Stimulated activated CD8-positive, alpha-beta memory T cell treated with anti-CD3 and anti-CD28 coated beads, Interleukin-4, amount 100 ng/mL, for 24 hours (primary cell): ENCODE results near the gene FAM180A.
"Not testable (repeated sequence)": the region's sequence is repeated elsewhere in the genome, so short reads cannot be mapped to it uniquely, and the experiment has no call there.

Experiments used
- DNase-seq: peaks from one replicate; pipeline ENCODE4 v3.0.0-alpha.2; 2020; ENCODE audit warnings: low read depth

The FAM180A gene

GRCh38 chr7:135713836-135714470 lies 34.7 kb downstream of the FAM180A start:
- DNase-seq: no peak

DNA sequence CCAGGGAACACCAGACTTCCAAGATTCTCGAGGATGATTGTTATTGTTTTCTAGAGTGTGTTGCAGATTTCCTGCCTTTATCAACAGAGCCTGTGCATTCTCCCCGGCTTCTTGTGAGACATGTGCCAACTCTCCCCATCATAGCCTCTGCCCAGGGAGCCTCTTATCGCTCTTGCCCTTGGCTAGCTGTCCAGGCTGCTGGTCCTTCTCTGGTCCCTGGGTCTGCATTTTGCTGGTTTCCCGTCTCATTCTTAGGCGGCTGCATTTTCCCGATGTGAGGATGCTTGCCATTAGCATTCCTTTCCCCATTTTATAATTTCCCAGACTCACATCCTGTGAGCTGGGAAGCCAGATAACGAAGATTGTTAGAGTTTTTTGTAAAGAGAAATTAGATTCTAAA lies 35.8 kb downstream of the FAM180A start:
- no peak for DNase-seq

GRCh38 chr7:135712182-135712782 lies 36.3 kb downstream of the FAM180A start:
- DNase-seq: no peak

DNA sequence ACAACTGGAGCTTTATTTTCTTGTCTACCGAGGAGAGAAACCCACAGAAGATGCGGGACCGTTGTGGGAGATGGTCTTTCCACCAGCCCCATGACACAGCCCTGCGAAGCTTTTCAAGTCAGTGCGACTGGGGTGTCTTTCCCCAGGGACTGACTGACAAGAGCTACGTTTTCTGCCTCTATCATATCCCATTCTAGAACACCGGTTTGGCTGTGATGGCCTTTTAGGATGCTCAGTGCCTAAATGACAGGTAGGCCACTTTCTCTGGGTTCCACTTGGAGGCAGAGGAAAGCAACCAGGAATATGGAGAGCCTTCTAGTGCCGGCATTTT lies 37.5 kb downstream of the FAM180A start:
- no peak for DNase-seq

GRCh38 chr7:135710417-135711138 lies 38.0 kb downstream of the FAM180A start:
- DNase-seq: no peak

DNA sequence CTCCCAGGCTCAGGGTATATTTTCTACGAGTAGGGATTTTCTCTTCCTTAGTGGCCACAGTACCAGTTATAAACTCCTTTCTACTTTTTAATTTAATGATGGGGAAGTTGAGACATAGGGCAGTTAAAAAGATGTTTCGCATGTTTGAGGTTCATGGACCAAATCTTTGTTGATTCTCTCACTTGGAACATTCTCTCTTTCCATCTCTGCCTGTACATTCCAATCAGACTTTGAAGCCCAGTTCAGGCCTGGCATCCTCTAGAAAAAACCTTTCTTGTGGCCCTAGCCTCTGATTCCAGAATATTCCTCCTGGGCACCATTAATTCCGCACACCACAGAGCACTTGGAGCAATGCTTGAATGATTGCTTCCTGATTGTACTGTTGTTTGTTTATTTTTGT lies 39.1 kb downstream of the FAM180A start:
- no peak for DNase-seq

GRCh38 chr7:135708041-135708440 lies 40.6 kb downstream of the FAM180A start:
- DNase-seq: no peak

DNA sequence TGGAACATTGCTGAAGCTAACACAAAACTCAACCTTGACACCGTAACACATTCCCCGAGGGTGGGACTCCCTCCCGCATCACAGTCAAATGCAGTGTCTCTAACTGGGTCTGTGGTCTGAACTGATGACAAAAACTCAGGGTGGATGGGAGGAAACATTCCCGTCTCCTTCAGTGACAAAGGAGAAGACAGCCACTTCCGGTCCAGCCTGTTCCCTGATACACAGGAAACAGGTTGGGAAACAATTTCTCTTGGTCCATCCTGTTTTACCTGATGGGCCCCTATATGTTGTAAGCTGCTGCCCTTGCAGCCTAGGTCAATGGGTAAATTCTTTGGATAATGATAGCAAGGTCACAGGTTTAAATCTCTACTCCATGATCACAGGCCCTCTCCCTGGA lies 41.0 kb downstream of the FAM180A start:
- no peak for DNase-seq

- DNase-seq: no peak
Measured at GRCh38 chr7:135706858-135707569, 41.6 kb downstream of the FAM180A start.

DNA sequence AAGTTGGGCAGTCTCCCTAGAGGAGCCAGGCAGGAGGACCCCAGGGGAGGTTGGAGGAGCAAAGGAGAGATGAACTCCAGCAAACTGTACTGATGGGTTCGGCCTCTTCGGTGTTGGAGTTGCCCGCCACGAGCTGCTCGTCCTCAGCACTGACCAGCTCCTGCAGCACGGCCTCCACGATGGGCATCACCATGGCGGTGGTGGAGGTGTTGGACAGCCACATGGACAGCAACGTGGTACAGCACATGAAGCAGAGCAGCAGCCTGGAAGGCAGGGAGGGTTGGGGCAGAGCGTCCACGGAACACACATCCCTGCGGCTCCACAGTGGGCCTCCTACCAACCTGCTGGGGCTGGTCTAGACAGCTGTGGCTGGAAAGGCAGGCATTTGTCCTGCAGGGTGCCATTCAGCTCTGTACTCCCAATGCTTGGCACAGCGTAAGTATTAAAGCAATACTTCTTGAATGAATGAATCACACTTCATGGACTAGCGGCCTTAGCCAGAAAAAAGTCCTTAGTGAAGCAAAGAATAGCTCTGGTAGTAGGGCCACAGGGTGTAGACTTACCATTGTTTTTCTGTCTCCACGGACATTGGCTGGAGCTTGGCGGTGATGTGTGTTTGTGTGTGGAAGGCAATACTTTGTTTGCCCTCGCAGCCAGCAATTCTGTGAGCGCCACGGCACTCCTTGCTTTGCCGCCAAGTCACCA lies 42.4 kb downstream of the FAM180A start:
- DNase-seq: no peak

GRCh38 chr7:135704698-135705097 lies 43.9 kb downstream of the FAM180A start:
- DNase-seq: no peak

DNA sequence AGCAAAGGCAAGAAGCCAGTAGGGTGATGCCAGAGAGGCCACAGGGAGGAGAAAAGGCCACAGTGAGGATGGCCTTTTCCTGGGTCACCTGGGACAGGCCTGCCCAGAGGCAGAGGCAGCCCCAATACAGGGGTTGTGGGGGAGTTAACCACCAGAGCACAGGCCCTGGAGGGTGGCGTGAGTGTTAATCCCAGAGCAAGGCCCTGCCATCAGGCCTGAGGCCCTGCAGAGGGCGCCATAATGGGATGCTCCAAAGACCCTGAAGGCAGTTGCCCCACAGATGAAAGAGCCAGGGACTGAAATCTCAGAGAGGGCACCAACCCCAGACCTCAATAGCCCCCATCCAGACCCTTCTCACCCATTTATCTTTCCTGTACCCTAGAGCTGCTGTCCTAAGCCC lies 44.5 kb downstream of the FAM180A start:
- no peak for DNase-seq

GRCh38 chr7:135697276-135698049 lies 51.1 kb downstream of the FAM180A start:
- DNase-seq: no peak

DNA sequence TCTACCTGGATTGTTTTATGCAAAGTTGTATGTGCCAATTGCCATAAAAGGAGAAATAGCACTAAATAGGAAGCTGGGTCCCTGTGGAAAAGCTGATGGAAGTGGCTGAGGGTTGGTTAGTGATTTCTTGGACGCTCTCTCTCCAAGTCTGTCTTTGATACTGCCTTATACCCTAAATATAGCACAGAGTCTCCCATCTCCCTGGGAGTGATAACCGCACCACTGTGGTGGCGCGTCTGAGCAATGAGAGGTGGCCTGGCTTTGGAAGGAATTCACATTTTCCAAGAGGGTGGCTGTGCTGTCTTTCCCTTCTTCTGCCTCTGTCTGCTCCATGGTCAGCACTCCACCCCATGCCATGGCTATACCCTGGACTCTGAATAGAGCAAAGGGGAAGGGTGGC lies 55.1 kb downstream of the FAM180A start:
- DNase-seq: no peak

- DNase-seq: not testable (repeated sequence)
Measured at GRCh38 chr7:135692606-135693005, 56.0 kb downstream of the FAM180A start.

GRCh38 chr7:135692055-135692454 lies 56.6 kb downstream of the FAM180A start:
- DNase-seq: no peak

GRCh38 chr7:135690566-135690965 lies 58.0 kb downstream of the FAM180A start:
- no peak for DNase-seq

GRCh38 chr7:135687466-135687865 lies 61.1 kb downstream of the FAM180A start:
- no peak for DNase-seq

DNA sequence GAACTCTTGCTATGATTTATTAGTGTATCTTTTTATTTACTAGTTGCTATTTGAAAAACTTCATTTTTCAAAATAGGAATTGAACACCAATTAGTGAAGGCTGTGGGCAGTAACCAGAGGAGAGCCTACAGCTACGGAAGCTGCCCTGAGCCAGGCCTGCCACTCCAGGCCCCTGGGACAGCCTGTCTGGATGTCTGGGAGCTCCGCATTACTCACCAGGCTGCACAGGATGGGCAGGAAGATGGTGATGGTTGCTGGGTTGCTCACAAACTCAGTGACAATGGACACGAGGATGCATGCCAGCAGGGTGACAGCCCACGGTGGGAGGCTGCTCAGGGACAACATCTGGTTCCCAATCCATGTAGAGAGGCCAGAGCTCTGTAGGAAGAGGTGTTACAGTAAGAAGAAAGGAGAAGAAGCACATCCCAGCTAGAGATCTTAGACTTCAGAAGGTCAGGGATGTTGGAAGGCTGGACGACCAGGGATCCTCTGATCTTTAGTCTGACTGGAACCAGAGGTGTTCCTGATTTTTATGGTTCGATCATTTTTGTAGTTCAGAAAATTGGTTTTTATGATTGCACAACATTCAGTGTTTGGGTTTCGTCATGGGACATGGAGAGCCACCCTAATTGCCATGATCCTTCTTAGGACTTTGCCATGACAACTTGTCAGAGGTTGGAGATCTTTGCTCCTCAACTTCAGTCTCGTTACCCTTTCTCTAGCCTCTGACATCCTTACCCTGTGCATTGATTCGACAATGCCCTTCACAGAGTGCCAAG lies 63.1 kb downstream of the FAM180A start:
- DNase-seq: no peak

DNA sequence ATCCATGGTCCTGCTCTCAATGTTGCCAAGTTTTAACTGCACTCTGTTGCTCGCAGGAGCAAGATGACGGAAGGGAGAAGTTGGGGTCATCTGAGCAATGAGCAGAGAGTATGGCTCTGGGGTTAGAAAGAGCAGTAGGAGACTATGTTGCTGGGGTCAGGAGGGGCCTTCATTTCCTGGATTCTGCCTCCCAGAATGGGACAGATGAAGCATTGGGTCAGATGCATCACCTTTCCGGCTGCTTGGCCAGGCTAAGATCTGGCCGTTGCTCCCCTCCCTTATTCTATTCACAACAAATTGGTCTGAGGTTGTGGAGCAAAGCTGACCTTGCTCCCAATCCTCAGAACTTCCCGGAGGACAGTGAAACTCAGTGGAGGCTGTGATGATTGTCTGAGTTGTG lies 63.9 kb downstream of the FAM180A start:
- DNase-seq: no peak

DNA sequence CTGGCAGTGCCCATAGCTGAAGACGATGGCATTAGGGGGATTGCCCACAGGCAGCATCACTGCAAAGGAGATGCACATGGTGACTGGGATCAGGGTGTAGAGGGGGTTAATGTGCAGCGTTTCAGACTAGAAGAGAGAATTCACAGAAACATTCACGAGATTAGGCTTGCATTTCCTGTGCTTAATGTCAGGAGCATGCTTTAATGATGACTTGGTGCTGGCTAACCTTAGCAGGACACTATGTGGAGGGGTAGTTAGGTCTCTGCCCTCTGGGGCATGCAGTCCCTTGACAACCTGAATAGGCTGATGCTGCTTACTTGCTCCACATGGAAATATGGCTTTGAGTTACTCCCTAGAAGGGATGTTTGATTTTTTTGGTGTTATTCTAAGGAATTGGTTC lies 64.5 kb downstream of the FAM180A start:
- DNase-seq: no peak
